GM10847 (cell line): ENCODE results near the gene HBA1.

Experiments
- POLR2A ChIP-seq: IDR thresholded peaks from 2 replicates; pipeline ENCODE4 v1.6.1; 2011; ENCODE audit not compliant: insufficient read length; ENCODE audit errors: extremely low read depth

Gene HBA1

GRCh38 chr16:189604-190186 is 13.2 kb downstream of the HBA1 start:
- no peak for TF ChIP-seq POLR2A

- TF ChIP-seq POLR2A, result no peak
Measured at GRCh38 chr16:191831-192230, 15.4 kb downstream of the HBA1 start.

DNA sequence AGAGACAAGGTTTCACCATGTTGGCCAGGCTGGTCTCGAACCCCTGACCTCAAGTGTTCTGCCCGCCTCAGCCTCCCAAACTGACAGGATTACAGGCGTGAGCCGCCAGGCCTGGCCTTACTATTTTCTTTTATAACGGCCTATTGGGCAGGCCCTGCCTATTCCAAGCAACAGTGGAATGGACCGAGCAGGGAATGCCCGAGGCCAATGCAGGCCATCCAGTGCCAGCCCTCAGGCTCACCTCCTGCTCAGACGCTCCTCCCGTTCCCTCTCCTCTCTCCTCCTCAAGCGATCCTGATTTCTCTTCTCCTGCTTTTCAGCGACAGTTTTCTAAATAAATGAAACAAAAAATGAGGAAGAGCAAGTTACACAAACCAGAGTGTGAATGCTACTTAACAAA is 16.2 kb downstream of the HBA1 start:
- no peak for TF ChIP-seq POLR2A

DNA sequence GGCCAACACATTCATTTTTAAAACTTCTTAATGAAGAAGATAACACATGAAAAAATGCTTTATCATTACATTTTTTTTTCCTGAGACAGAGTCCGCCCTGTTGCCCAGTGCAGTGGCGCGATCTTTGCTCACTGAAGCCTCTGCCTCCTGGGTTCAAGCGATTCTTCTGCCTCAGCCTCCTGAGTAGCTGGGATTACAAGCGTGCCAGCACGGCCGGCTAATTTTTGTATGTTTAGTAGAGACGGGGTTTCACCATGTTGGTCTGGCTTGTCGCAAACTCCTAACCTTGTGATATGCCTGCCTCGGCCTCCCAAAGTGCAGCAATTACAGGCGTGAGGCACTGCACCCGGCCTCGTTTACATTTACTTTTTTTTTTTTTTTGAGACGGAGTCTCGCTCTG is 17.0 kb downstream of the HBA1 start:
- TF ChIP-seq POLR2A, result no peak

GRCh38 chr16:194516-194915 is 18.0 kb downstream of the HBA1 start:
- no peak for TF ChIP-seq POLR2A

DNA sequence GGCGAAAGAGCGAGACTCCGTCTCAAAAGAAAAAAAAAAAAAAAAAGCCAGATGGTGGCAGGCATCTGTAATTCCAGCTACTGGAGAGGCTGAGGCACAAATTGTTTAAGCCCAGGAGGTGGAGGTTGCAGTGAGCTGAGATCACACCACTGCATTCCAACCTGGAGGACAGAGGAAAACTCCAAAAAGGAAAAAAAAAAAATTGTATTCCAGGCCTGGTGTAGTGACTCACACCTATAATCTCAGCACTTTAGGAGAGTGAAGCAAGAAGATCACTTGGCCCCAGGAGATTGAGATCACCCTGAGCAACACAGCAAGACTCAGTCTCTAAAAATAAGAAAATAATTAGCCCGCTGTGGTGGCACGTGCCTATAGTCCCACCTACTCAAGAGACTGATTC is 23.9 kb downstream of the HBA1 start:
- TF ChIP-seq POLR2A, result no peak

DNA sequence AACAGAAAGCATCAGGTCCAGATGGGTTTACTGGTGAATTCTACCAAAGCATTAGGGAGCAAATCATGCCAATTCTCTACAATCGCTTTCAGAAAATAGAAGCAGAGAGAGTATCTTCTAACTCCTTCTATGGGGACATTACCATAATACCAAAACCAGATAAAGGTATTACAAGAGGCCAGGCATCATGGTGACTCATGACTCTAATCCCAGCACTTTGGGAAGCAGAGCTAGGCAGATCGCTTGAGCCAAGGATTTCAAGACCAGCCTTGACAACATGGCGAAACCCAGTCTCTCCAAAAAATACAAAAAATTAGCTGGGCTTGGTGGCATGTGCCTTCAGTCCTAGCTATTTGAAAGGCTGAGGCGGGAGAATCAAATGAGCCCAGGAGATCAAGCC is 26.8 kb downstream of the HBA1 start:
- no peak for TF ChIP-seq POLR2A

DNA sequence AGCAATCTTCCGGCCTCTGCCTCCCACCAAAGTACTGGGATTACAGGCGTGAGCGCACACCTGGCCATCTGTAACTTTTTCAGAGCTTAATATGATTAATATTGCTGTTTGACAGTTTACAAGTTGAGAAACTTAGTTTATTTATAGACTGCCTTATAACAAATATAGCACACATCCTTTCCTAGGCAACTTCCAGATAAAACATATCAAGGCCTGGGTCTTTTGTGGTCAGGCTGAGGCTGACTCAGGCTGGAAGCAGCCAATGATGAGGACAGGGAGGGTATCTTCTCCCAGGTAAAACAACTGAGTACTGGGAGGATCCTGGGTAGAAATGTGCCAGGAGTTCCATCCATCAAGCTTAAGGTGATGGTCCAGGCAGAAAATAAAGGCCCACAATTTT is 36.5 kb downstream of the HBA1 start:
- TF ChIP-seq POLR2A, result no peak

DNA sequence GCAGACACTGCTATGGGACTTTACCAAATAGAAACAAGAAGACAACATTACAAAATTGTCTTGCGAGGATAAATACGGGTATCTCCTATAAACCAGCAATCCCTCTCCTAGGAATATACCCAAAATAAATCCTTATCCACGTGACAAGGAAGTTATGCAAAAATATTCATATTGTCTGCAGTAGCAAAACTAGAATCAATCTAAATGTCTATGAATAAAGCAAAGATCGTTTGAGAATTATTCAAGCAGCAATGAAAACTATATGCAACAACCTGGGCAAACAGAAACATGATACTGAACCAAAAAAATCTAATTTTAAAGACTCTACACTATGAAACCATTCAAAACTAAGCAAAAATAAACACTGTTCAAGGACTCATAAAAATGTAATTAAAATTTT is 43.5 kb downstream of the HBA1 start:
- no peak for TF ChIP-seq POLR2A
